CD4-positive, alpha-beta T cell treated with Interleukin-12 subunit alpha and Interleukin-12 subunit beta, for 1 hour (primary cell): ENCODE data around the gene KCNK1.

Experiments
- DNase-seq: peaks from one replicate; pipeline ENCODE4 v3.0.0-alpha.2; 2020

The KCNK1 gene

DNA sequence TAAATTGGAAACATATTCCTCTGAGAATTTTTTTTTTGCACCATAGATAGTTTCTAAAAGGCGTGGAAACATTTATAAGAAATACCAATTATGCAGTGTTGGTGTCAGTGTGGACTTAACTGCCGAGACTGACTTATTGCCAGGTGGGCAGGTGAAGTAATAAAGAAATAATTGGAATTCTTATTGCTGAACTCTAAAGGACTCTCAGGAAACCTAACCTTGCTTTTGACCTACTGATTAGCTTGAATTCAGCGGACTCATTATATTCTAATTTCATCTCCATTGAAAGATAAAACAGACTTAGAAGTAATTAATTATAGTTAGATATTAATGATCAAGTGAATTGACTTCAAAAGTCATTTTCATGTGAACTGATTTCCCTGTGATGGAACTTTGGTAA is 26.3 kb downstream of the KCNK1 start:
- no peak for DNase-seq

DNA sequence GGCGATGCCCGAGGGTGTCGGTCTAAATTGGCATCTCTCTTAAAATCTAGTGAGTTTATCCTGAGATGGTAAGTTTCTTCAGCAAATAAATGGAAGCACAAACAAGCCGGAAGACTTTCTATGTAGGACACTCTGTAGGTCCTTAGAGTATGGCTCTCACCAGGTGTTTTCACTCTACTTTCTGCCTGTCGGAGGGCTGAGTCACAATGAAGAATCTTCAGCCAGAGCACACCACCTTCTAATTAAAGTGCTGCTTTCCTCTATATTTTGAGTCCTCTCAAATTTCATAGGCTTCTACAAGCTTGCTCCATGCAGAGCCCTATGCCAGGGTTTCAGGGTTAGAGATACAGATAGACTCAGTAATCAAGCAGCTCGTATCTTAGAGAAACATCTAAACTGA is 27.1 kb downstream of the KCNK1 start:
- no peak for DNase-seq

GRCh38 chr1:233647073-233647472 is 33.2 kb downstream of the KCNK1 start:
- DNase-seq: no peak

DNA sequence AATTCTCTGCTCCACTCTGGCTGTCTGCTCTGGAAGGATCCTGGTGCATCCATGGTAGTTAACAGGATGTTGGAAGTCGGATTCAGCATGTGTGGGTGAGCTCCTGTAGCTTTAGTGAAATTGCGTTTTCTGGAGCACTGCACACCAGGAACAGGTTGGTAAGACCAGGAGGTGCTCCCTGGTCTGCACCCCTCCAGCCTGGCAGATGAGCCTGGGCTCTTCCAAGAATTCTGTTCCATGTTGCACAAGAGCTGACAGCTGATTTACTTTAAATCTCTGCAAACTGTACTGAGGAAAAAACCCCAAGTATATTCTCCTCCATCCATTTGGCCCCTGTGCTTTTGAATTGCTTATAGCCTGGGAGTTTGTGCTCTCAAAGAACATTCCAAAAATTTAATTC is 33.7 kb downstream of the KCNK1 start:
- no peak for DNase-seq

DNA sequence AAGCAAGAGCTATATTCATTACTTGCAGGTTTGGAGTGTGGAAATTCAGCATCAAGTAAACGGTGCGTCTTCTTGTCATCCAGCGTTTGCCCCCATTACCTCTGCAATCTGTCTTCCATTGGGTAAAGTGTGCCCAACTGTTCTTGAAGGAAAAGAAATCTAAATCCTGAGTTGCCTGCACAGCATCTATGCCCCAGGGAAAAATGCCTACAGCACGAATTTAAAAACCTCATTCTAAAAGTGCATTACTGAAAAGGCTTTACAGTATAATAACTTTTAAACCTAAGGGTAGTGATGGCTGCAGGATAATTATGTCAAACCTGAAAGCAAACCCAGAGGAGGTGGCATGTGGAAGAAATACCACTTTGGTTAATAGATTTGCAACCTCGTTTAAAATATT is 37.2 kb downstream of the KCNK1 start:
- DNase-seq: no peak

DNA sequence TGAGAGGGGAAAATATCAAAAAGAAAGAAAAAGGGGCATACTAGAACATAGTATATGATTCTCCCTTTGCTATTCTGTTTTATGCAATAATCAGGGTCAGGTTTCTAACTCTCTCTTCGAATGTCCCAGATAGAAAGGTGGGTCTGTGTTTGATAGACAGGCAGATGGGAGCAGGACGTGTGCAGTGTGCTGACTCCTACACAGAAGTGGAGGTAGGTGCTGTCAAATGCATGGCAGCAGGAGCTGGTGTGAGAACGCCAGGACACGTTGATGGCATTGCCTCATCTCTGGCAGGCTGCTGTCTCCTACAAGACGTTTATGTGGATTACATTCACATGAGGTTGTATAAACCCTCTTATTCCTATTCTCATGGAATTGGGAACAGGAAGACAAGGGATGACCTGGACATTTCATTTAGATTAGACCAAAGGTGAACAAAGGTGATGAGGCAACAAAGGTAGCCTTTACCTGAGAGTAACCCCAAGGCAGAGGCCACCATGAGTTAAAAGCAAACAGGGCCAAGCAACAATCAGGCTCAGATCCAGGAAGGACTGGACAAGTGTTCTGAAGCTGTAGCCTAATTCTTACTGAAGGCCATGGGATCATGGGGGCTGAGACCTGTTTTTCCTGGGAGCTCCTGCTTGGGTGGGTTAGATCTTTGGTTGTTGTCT is 37.8 kb downstream of the KCNK1 start:
- DNase-seq: no peak

DNA sequence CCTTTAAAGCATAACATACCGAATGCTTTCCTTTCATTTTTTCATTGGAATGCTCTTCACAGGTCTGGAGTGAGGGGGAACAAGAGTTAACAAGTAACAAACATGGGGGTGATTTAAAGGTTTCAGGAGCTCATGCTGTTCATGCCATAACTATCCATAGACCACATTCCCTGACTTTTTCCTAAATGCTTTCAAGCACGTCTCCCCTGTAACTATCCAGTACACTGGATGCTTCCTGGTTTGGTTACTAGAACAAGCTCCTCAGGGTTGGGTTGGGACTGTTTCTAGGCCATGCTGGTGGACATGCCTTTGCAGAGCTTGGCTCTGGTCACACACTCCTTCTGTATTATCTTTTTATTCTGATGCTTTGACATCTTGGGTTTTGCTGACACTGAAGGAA is 38.6 kb downstream of the KCNK1 start:
- DNase-seq: no peak

DNA sequence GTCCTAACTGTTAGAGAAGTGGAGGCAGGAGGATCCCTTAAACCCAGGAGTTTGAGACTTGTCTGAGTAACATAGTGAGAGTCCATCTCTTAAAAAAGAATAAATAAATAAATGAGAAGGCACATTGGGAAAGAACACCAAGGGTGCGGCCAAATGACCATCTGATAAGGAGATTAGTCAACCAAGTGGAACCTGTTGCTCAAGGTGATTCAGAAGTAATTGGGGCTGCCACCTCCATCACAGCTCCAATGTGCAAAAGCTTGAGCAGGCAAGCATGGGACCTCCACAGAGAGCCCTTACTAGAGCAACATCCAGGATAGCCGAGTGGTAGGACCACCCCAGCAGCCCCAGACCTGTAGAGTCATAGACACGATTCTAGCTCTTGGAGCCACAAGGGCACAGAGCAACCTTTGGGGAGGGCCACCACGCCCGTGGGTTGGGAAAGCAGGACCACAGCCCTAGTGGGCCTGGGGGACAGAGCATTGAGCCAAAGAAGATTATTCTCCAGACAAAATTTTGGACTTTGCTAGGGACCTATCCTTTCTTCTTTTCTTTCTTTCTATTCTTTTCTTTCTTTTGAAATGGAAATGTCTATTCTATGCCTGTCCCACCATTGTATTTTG is 40.9 kb downstream of the KCNK1 start:
- no peak for DNase-seq

GRCh38 chr1:233655301-233655740 is 41.4 kb downstream of the KCNK1 start:
- DNase-seq: no peak

GRCh38 chr1:233656032-233656635 is 42.2 kb downstream of the KCNK1 start:
- DNase-seq: no peak

- no peak for DNase-seq
Observed at GRCh38 chr1:233656687-233657086, 42.8 kb downstream of the KCNK1 start.

- DNase-seq: no peak
Observed at GRCh38 chr1:233657466-233657865, 43.6 kb downstream of the KCNK1 start.

DNA sequence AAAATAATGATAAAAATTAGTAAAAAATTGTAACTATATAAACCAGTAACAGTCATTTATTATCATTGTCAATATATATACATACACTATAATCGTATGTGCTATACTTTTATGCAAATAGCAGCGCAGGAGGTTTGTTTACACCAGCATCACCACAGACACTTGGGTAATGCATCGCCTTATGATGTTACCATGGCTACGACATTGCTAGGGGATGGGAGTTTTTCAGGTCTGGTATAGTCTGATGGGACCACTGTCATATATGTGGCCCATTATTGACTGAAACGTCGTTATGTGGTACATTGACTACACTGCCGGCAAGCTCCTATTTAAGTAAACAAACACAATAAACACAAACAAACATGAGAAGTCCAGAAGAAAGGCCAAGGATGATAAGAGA is 45.6 kb downstream of the KCNK1 start:
- DNase-seq: no peak

DNA sequence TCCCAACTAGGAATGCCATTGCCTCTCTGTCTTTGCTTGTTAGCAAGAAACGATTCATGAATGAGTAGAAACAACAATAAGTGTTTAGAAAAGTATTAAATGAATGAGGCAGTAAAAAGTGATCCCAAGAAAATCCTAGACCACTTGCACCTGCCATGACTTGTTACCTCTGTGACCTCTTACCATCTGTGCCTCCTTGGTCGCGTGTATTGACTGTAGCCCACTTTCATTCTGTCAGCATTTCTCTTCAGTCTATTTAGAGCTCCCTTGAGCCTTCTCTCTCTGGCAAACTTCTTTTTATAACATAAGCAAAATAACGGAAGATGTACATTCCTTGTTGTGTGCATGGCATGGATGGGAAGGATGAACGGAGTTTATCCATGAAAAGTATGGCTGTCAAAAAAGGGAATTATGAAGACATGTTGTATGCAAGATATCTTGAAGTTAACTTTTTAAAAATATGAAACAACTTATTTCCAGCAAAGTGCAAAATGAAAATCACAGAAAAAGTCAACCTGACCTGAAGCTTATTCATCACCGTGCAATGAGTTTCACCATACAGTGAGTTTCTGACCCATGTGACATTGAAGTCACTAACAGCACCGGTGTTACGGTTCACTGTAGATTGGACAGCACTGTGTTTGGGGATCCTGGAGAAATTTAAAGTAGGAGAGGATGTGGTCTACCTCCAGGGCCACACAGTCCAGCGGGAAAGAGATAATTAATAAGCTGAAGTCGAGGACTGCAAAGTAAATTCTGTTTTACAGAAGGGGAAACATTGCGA is 47.7 kb downstream of the KCNK1 start:
- DNase-seq: no peak

DNA sequence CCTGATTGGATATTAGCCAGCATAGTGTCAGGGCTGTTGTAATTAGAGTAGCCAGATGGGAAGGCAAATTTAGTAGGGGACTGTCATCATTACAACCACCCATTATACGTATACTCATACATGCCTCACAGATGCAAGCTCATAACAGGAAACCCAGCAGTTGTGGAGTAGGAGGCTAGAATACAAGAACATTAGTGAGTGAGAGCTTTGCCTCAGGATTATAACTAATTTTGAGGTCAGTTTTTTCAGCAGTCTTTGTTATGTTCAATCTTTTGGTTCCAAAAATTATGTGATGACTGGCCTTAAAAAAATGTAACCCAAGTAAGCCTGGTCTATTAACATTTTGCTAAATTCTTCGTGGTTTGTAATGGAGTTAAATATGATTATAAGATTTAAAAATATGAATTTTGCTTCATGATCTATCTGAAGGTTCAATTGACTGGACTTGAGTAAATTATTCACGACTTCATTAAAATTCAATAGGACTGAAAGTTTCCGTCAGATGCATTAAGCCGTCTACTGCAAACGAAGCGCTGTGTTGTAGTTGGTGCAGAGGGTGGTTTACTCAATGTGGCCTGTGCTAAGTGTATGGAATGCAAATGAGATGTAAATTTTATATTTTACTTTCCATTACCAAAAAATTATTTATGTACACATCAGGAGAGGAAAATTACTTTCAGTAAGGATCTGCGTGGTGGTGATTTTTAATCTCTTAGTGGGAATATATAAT is 48.8 kb downstream of the KCNK1 start:
- no peak for DNase-seq

DNA sequence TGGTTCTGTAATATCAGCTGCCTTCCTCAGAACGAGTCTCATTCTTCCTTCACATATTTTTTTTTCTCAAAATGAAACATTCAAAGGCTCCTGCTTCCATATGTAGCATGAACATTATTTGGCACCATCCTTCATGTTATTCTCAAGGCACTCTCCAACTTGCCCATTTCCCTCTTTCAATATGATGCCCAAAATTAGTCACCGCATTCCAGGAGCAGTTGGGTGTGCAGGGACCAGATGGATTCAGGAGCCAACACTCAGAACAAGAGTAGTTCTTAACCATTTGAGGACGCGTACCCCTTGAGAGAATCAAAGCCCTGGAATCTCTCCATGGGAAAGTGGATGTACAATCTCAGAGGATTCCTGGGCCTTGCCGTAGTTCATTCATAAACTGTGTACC is 50.3 kb downstream of the KCNK1 start:
- DNase-seq: no peak

DNA sequence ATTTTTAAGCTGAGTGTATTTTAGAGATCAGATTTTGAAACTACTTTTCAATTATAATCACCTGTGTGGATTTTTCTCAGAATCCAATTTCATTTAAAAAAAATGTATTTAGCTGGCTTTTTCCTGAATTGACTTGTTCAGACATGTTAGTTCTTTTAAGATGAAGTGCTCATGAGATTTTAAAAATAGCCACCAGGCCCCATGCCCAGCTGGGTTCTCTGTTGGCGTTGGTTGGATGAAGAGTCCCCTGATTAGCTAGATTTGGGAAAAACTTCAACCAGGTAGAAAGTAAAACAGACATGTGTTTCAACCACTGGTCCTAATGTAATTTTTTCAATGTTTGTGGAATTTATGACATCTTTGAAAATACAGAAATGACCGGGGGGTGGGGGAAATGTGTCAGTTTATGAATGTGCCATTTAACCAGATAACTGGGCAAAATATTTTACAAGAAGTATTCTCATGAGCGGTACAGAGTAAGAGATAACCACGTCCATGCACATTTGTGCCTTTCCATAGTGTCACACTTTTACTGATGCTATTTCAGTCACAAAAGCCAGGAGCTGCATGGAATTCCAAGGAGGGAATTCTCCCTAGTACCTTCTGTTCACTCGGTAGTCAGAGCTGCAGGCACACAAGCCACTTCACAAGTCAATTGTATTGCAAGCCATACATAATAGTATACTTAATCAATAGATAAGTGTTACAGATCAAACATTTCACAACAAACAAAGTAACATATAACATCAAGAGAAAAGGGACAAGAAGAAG is 51.1 kb downstream of the KCNK1 start:
- DNase-seq: no peak

- no peak for DNase-seq
Observed at GRCh38 chr1:233665575-233666270, 51.8 kb downstream of the KCNK1 start.

DNA sequence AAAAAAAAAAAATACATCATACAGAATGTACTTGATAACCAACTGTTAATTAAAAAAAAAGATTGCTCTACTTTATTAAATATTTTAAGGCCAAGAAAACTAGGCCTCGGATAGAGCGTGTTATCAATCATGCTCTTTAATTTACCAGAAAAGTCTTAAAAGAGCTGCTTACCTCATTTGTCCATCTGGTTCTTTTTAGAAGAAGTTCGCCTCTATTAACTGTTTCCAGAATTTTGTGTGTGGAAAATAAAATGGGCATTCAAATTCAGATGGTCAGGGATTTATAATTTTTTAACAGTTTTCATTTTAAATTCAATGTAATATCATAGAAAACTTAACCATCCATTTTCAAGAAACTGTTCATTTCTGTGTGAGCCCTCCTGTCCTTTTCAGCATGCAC is 53.8 kb downstream of the KCNK1 start:
- no peak for DNase-seq

DNA sequence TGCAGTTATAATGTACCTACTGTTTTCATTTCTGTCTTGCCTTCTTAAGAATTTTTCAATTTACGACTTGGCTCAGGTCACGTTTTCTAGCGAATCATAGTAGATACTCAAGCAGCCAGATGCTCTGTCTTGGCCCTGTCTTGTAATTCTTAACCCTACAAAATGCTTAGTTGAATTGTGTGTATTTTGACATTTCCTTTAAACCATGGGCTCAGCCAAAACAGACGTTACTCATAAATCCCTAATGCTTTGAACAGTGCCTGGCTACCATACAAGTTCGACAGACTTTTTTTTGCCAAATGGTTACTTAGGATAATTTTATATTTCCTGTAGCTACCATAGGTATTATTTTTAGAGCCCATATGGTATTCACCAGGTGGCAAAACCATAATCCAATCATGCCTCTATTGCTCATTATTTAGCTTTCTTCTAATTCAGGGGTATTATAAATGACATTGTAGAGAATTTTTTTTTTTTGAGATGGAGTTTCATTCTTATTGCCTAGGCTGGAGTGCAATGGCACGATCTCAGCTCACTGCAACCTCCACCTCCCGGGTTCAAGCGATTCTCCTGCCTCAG is 54.3 kb downstream of the KCNK1 start:
- no peak for DNase-seq

GRCh38 chr1:233668725-233669294 is 54.9 kb downstream of the KCNK1 start:
- DNase-seq: no peak
